Panc1 (cell line): Measurements from ENCODE around the gene PPP1R26. TPM values are rescaled to one million over a fixed set of nuclear protein-coding genes. Genes with fewer than 3 reads are reported as not detected.

Experiments used
- ATAC-seq: fragments of 200-7000 bp; cut with Tn5 transposase; 2 replicates; pipeline ENCODE4 v1.9.1; 2020; ENCODE audit warnings: mild to moderate bottlenecking, moderate library complexity
- BruUV-seq: library from RNA; stranded (reverse); fragments of 400-500 nt; replicated peaks from 2 replicates; lab custom pipeline; 2021; lab: Mats Ljungman, UMichigan
- CTCF ChIA-PET: fragments of 300-600 bp; sonication (Branson Sonifier 250); formaldehyde crosslinking; loops from one replicate; lab custom pipeline; 2022; ENCODE audit warnings: antibody characterized with exemption; lab: Charles Lee
- POLR2A ChIA-PET: fragments of 300-600 bp; sonication (Branson Sonifier 250); formaldehyde crosslinking; loops from one replicate; lab custom pipeline; 2022; ENCODE audit warnings: antibody characterized with exemption; lab: Charles Lee
- DNase-seq: peaks from one replicate; pipeline ENCODE4 v3.0.0-alpha.2; 2010; ENCODE audit warnings: low read depth, low spot score
- H3K27ac ChIP-seq: 2 replicates; pipeline ENCODE4 v1.5.1; 2011; ENCODE audit warnings: mild to moderate bottlenecking, low read length, inconsistent platforms
- H3K27me3 ChIP-seq: fragments of 200-500 bp; sonication (Bioruptor generic); 2 replicates; pipeline ENCODE4 v1.6.0; 2014; ENCODE audit warnings: low read length, inconsistent platforms; ENCODE audit not compliant: control insufficient read depth, insufficient read depth
- H3K36me3 ChIP-seq: fragments of 200-500 bp; sonication (Bioruptor generic); 2 replicates; pipeline ENCODE4 v1.5.1; 2014; ENCODE audit warnings: inconsistent platforms, mild to moderate bottlenecking, low read length, moderate library complexity; ENCODE audit not compliant: control insufficient read depth, insufficient read depth
- H3K4me1 ChIP-seq: 2 replicates; pipeline ENCODE4 v1.5.1; 2011; ENCODE audit warnings: inconsistent platforms, mild to moderate bottlenecking, low read length, moderate library complexity; ENCODE audit not compliant: control insufficient read depth, insufficient read depth
- H3K4me3 ChIP-seq, 2 experiments: 2 replicates each; pipeline ENCODE4 v1.5.1; 2011 to 2012; ENCODE audit warnings: low read depth in 2 of 2, low read length in 2 of 2, mild to moderate bottlenecking in 2 of 2, inconsistent platforms in 1 of 2, moderate library complexity in 1 of 2
- H3K9me3 ChIP-seq: fragments of 200-500 bp; sonication (Bioruptor generic); 2 replicates; pipeline ENCODE4 v1.5.1; 2014; ENCODE audit warnings: low read depth, mild to moderate bottlenecking, inconsistent platforms, low read length, moderate library complexity; ENCODE audit not compliant: control insufficient read depth, insufficient read depth
- CTCF ChIP-seq: fragments of 450-650 bp; IDR thresholded peaks from 2 replicates; pipeline ENCODE4 v1.5.1; 2017; ENCODE audit warnings: mild to moderate bottlenecking
- POLR2AphosphoS5 ChIP-seq: IDR thresholded peaks from 2 replicates; pipeline ENCODE4 v1.6.1; 2012; ENCODE audit warnings: mild to moderate bottlenecking, low read depth, low read length, moderate library complexity
- REST ChIP-seq, 2 experiments: IDR thresholded peaks; 2 replicates each; pipeline ENCODE4 v1.6.1; 2011 to 2012; ENCODE audit warnings: low read depth in 2 of 2, control low read depth in 1 of 2, low read length in 1 of 2, mild to moderate bottlenecking in 1 of 2, moderate library complexity in 1 of 2; ENCODE audit not compliant: insufficient read depth in 1 of 2
- SIN3A ChIP-seq: IDR thresholded peaks from 2 replicates; pipeline ENCODE4 v1.6.1; 2012; ENCODE audit warnings: low read depth, mild to moderate bottlenecking, low read length, moderate library complexity, borderline replicate concordance; ENCODE audit not compliant: insufficient read depth
- TCF7L2 ChIP-seq: IDR thresholded peaks from 2 replicates; pipeline ENCODE4 v1.6.1; 2011; ENCODE audit warnings: mild to moderate bottlenecking, low read depth, low read length, inconsistent platforms
- in situ Hi-C: cut with HindIII; loops from 2 replicates; pipeline ENCODE4 v1.10.0; 2016; ENCODE audit warnings: low sequenced_read_pairs, low pct_unique_long_range_greater_than_20kb
- intact Hi-C: fragments of 100-400 bp; cut with micrococcal nuclease; formaldehyde crosslinking; loops from one replicate; pipeline ENCODE4 v1.10.0; 2022; ENCODE audit not compliant: unreplicated experiment
- total RNA-seq: library from RNA; stranded (reverse); gene quantifications from one replicate; pipeline ENCODE4 v1.2.1, GENCODE V29; 2021; ENCODE audit not compliant: unreplicated experiment

The PPP1R26 gene
- total RNA-seq, 1 experiment from 2014 or later, result 17.5 TPM

GRCh38 chr9:135463140-135463539 is 16.4 kb upstream of the PPP1R26 start:
- TF ChIP-seq TCF7L2 (no peak), REST (IDR thresholded peaks at IDR 0.05; ENCODE audit: insufficient read depth in 1 of 2, low read depth in 2 of 2, low read length in 1 of 2) (no peak), SIN3A (no peak), CTCF (no peak), POLR2AphosphoS5 (no peak)
- Histone ChIP-seq H3K4me3 (no peak overlapping the region), H3K27me3 (no peaks in the 10 kb centered on the region), H3K27ac (no peak overlapping the region), H3K4me1 (no peaks in the 10 kb centered on the region), H3K9me3 (no peaks in the 10 kb centered on the region), H3K36me3 (no peaks in the 10 kb centered on the region)
- BruUV-seq, result no TSS peak
- ChIA-PET POLR2A (no interaction called here), CTCF (no interaction called here)
- in situ Hi-C loops, result no loop called here
- DNase-seq (no peak), ATAC-seq (peak; percentile 87)
- intact Hi-C loops, result no loop called here

GRCh38 chr9:135464181-135464580 is 15.4 kb upstream of the PPP1R26 start:
- ChIA-PET CTCF (no interaction called here), POLR2A (no interaction called here)
- H3K36me3 ChIP-seq, result no peaks in the 10 kb centered on the region
- H3K4me3 ChIP-seq, result no peak overlapping the region
- no peak for TF ChIP-seq REST (IDR thresholded peaks at IDR 0.05; ENCODE audit: insufficient read depth in 1 of 2, low read depth in 2 of 2, low read length in 1 of 2)
- no peak for TF ChIP-seq TCF7L2
- TF ChIP-seq SIN3A, result no peak
- no peak for TF ChIP-seq POLR2AphosphoS5
- TF ChIP-seq CTCF, result no peak
- no peak overlapping the region for H3K27ac ChIP-seq
- no peak for ATAC-seq
- H3K4me1 ChIP-seq, result peaks cover 2% of the 10 kb centered on the region; the same call in 1 of the 2 replicates
- no peak for DNase-seq
- no peaks in the 10 kb centered on the region for H3K27me3 ChIP-seq
- in situ Hi-C loops (no loop called here), intact Hi-C loops (no loop called here)
- no peaks in the 10 kb centered on the region for H3K9me3 ChIP-seq
- BruUV-seq, result no TSS peak
